ENCODE data around the gene GLRA1.
"Not testable (repeated sequence)": the region's sequence is repeated elsewhere in the genome, so short reads cannot be mapped to it uniquely, and the experiment has no call there.

GLRA1 gene

DNA sequence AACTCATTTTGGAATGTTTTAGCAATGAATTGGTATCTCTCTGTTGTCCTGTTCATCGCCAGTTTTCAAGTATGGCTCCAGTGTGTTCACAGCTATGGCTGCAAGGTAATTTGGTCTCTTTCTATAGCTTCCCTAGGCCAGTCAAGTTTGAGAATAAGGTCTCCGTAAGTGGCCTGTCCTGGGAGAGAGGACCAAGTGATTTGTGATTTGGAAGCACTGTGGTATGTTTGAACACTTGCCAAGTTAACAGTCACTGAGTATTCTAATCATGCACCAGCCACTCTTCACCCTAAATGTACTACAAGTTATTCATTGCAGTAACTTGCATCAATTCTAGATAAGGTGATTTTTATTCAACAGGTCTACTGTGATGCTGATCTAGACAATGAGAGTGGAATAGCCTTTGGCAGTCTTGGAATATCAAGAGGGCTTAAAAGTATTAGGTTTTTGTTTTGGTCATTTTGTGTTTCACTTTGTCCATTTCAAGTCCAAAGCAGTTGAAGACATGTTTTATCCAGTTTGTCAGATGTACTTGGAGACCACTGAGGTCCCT lies 111.8 kb downstream of the GLRA1 start:
- no peak for DNase-seq

DNA sequence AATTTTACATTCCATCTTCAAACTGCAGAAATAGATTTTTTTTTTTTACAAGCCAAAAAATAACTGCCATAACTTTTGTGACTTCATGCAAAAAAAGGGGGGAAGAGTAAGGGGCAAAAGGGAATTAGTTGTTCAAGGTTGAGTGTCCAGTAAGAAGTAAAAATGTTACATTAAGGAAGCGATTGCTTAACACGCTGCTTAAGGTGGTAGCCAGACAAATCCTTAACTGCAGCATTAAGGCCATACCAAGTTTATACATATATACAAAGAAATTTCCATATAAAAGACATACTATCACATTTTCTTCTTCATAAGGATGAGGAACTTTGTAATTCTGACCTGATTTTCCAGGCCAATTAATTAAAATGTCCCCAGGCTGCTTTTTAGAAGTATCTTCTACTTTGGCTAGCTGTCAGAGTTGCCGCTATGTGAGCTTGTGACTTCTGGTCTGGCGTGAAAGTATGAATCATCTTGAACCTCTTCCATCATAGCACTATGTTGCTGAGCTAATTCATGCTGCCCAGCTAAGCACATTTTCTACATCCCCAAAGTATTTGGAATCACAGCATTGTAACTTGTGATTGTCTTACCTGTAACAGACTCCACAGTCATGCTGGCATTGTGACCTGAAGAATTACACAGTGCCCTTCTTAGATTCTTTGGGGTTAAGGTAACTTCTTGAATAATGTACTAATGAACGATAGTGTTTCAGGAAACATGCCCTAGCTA lies 112.9 kb downstream of the GLRA1 start:
- DNase-seq = no peak

DNA sequence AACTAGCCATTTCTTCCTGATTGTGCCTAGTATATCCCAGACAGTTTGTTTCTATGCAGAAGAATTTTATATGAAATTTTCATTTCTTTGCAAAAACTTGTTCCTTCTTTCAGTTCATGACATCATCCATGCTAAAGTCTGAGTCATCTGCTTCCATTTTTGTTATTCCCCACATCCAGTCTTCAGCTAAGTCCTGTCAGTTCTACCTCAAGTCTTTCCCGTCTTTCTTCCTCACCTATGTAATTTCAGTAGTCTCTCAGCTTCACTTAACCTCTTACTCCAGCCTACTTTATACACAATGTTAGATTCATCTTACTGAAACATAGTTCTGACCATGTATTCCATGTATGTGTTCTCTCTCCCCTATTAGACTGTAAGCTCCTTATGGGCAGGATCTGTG lies 113.8 kb downstream of the GLRA1 start:
- no peak for DNase-seq

DNA sequence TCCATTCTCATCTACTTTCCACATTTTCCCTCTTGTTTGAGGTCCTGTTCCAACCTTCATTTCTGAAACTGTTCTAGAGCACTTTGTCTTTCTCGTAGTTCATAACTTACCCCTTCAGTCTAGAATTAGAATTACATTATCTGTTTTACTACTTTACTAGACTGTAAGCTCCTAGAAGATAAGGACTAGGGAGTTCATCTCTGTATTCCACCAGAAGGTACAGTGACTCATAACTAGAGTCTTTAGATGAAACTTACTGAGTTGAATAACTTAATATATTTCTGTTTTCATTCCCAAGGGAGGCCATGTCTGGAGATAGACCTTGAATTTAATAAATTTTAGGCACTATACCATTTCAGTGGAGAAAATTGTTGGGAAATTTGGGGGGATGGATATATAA lies 114.2 kb downstream of the GLRA1 start:
- no peak for DNase-seq

DNA sequence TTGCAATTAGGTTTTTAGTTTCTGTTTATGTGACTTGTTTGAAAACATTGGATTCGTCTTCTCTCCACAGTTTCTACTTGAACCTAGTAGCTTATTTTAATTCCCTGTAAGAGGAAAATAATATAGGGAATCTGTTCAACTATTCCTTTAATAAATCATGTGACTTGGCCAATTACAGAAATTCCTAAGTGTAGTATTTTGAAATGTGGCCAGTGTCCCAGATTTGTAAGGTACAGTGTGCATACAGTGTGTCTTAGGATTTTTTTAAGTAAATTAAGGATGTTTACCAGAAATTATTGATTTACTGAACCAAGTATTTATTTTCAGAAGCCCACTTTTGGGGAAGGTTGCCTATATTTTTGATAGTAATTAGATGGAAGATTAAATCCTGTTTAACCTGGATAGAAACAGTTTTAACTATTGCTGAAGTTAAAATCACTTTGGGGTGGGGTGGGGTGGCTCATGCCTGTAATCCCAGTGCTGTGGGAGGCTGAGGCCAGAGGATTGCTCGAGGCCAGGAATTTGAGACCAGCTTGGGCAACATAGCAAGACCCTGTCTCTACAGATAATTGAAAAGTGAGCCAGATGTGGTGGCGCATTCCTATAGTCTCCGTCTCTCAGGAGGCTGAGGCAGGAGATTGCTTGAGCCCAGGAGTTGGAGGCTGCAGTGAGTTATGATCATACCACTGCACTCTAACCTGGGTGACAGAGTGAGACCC lies 116.0 kb downstream of the GLRA1 start:
- no peak for DNase-seq

DNA sequence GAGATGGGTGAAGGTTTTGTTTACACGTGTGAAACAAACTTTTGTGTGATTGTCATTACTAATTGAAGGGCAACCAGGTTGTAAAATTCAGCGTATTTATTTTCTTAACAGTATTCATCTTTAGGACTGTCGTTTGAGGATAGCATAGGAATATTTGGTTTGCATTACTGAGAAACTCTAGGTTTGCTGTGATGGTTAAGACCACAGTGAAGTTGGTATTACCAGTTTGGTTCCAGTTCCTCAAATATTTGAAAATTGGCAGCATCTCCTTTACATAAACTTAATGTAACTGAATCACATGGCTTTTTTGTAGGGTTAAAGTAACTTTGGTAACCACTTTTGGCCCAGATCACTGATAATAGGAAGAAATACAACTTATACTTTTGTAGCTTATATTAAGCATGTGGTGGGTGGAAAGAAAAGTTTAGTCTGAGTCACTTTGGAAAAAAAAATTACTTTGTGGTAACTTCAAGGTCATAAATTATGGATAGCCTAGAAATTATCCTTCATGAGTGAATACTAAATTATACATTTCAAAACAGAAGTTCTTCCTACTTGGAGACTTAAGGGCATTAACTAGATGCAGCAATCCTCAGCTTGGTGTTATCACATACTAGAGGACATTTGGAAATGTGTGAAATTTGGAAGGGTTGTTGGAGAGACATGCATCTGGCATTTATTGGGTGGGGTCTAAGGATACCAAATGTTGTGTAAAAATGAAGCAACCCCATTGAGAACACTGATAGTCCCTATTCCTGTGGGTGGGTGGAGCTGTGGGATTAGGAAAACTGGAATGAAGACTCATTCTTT lies 119.0 kb downstream of the GLRA1 start:
- DNase-seq = no peak

DNA sequence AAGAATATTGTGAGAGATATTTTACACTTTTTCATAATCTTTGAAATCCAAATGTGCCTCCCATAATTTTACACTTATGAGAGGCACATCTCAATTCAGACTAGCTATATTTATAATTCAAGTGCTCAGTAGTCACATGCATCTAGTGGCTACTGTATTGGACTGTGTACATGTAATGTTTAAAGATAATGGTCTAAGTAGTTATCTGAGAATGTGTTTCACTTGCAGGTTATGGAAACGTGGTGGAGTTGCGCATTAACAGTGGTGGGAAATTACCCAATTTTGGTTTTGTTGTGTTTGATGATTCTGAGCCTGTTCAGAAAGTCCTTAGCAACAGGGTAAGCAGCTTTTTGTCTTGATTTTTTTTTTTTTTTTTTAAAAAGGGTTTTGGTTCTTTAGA lies 124.1 kb downstream of the GLRA1 start:
- no peak for DNase-seq

DNA sequence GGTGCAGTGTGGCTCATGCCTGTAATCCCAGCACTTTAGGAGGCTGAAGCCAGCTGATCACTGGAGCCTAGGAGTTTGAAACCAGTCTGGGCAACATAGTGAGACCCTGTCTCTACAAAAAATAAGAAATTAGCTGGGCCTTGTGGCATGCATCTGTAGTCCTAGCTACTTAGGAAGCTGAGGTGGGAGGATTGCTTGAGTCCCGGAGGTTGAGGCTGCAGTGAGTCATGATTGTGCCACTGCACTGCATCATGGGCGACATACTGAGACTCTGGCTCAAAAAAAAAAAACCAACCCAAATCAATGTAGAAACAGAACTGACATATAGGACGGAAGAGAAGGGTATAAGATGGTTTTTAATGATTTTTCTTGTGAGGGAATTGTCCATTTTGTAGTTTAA lies 125.2 kb downstream of the GLRA1 start:
- no peak for DNase-seq

DNA sequence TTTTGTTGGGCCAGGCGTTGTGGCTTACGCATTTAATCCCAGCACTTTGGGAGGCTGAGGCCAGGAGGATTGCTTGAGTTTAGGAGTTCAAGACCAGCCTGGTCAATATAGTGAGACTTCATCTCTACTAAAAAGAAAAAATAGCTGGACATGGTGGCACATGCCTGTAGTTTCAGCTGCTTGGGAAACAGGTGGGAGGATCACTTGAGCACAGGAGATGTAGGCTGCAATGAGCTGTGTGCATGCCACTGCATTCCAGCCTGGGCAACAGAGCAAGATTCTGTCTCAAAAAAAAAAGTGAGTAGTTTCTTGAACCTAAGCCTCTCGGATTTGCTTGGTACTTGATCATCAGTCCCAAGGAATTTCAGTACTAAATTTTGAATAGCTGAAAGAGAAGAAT lies 126.0 kb downstream of the GLRA1 start:
- DNase-seq = no peak

DNA sequence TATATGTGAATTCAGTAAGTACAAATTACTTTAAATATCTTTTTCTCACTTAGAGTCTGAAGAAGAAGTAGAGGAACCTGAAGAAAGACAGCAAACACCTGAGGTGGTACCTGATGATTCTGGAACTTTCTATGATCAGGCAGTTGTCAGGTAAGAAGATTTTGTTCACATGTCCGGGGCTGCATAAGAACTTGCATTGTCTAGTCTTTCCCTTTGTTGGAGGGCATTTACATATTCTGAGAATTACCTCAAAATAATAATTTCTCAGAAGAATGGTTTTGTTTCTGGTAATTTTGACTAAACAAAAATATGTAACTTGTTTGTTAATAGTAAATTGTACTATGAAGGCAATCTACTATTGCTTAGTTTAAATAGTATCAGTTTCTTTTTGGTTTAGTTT lies 129.2 kb downstream of the GLRA1 start:
- no peak for DNase-seq

DNA sequence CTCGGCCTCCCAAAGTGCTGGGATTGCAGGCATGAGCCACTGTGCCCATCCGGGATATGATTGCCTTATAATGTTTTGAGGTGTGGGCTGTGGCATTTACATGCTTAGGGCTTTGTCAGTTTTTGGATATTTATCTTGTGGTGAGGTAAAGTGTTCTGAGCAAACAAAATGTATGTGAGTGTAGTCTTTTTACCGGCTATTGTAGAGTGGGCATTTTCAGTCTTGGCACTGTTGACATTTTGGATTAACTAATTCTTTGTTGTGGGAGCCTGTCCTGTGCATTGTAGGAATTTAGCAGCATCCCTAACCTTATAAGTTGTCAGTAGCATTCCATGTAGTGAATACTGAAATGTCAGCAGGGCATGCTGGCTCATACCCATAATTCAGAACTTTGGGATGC lies 131.3 kb downstream of the GLRA1 start:
- DNase-seq = no peak

DNA sequence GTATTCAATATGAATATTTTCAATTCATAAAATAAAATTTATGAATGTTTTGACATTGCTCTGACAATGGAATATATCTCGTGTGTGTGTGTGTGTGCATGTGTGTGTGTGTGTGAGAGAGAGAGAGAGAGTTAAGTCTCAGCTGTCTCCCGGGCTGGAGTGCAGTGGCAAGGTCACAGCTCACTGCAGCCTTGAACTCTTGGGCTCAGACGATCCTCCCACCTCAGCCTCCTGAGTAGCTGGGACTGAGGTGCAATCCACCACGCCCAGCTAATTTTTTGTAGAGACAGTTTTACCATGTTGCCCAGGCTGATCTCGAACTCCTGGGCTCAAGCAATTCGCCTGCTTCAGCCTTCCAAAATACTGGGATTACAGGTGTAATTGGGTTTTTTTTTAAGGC lies 136.8 kb downstream of the GLRA1 start:
- DNase-seq = no peak

DNA sequence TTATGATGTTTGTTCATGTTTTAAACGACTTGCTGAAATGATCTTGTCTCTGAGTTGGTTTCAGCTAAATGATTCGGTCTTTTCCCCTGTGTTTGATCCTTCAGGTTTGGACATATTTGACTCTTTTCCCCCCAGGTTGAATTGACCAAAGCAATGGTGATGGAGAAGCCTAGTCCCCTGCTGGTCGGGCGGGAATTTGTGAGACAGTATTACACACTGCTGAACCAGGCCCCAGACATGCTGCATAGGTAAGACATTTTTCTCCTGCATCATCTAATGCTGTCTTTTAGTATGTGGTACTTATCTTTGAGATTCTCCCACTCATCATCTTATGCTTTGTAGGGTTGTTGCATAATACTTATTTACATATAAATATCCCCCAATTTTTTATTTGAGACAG lies 138.2 kb downstream of the GLRA1 start:
- no peak for DNase-seq

DNA sequence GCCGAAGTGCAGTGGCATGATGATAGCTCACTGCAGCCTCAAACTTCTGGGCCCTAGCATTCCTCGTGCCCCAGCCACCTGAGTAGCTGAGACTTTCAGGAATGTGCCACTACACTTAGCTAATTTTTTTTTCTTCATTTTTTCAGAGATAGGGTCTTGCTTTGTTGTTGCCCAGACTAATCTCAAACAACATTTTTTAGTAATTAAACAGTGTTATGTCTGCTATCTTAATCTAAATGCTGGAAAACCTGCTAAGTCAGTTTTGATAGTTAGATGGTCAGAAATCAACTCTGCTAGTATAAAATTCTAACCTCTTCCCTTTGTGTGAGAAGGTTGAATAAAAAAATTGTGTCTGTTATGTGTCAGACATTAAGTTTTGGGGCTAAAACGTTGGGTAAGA lies 140.5 kb downstream of the GLRA1 start:
- DNase-seq = no peak

DNA sequence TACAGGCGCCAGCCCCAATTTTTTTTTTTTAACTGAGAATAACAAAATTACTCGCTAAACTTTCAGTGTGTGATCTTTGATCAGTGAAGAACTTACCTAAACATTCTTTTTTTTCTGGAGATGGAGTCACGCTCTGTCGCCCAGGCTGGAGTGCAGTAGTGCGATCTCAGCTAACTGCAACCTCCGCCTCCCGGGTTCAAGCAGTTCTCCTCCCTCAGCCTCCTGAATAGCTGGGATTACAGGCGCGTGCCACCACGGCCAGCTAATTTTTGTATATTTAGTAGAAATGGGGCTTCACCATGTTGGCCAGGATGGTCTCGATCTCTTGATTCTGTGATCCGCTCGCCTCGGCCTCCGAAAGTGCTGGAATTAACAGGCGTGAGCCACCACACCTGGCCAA lies 141.0 kb downstream of the GLRA1 start:
- not testable (repeated sequence) for DNase-seq

DNA sequence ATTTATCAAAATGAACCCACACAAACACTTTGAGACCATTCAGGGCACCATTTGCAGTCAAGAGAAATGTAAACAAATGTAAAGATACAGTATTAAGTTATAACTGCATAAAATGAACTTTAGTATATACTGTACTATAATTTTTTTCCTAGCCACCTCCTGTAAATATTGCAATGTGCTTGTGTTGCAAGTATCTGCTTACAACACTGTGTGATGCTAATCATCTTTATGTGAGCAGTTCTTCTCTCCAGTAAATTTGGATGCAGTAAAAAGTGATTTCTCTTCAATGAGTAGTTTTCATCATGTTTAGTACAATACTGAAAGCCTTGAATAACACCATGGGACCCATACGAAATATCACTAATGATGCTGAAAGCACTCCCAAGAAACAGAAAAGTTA lies 143.4 kb downstream of the GLRA1 start:
- no peak for DNase-seq

DNA sequence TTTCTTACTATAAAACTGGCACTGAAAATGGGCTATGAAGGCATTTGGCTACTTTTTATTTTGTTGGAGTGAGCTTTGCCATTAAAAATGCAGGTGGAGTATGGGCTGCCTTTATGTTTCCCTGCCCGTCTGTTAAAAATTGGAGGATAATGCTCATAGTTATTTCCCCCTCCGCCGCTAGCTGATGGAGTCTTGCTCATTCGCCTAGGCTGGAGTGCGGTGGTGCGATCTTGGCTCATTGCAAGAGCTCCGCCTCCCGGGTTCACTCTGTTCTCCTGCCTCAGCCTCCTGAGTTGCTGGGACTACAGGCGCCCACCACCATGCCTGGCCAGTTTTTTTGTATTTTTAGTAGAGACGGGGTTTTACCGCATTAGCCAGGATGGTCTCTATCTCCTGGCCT lies 144.3 kb downstream of the GLRA1 start:
- no peak for DNase-seq

DNA sequence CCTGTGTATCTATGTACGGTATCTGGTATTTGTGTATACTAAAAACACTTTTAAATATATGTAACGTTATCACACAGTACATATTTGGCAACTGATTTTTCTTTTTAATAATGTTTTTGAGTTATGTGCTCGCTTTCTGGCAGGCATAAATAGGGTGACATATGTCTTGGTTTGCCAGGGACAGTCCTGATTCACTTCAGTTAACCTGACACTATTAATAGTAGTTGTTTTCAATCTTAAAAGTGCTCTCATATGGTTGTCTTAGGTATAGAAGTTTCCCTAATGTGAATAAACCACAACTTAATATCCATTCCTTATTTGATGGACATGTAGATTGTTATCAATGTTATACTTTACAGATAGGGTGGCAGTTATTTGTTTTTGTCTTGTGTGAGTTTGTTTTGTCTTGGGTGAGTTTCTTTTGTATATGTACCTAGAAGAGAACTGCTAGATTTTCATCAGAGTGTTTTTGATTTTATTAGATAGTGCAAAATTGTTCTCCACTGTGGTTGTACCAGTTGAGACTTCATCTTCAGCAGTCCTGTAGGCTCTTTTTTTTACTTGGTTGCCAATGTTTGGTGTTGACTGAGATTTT lies 145.0 kb downstream of the GLRA1 start:
- no peak for DNase-seq

DNA sequence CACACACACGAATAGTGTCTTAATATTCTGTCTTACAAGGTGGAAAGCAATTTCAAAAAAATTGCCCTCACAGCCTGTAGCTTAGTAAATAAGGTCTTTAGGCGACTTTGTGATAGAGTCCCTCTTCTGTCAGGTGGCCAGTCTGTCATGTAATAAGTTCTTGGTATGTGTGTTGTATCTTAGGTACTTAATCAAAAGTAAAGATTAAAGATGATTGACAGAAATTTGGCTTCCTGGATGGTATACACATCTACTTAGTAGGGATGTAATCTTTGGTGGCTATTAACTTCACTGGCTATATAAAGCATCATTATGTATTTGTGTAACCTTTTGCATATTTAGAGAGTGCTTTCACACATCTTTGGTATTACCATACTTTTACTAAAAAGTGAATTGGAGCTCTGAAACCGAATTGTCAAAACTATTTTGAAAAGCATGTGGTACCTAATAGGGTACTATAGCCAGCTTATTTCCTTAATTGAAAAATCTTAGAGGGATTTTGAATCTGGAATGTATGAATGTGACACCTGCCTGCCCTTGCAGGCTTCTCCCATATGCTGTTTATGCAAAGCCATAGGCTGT lies 149.5 kb downstream of the GLRA1 start:
- no peak for DNase-seq

DNA sequence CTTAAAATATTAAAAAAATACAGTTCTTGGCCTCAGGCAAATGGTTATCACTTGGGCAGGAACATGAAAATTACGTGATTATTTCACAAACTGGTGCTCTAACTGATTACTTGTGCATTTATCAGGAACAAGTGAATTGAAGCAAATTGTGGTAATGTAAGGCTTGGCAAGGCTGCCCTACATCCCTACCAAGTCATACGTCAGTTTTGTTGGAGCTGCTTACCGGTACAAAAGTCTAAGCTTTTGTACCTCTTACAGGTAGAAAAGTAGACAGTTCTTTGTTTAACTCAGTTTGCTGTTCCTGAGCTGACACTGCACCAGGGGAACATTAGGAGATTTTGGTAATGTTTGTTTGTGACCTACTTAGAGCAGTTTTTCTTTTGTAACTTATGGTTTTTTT lies 150.7 kb downstream of the GLRA1 start:
- no peak for DNase-seq

DNA sequence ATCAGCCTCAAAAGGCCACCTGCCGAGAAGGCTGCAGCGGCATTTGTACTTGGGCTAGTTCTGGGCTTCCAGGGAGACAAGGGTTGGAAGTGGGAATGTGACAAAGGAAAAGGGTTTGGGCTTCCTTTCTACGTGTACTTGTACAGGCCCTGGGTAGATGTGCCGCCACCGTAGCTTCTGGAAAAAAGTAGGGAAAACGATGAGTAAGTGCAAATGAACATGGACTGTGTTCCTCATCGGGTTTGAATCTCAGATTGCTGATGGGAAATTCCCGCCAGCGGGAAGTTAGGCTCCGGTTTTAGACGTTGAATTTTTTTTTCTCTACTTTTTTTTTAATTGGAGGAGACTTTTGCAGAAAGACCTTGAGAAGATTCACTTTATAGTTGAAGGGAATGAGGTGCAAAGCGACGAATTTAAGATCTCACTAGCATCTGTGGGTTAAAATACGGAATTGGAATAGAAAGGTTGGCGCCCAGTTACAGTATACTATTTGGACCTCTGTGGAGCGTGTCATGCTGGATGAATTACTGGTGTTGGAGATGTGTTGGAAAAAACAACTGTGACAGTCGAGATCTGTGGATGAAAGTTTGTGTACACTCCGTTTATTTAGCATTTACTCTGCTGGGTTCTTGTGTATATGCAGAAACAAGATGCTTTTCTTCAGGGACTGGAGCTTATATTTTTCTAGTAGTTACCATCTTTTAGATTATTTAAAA lies 151.6 kb downstream of the GLRA1 start:
- DNase-seq = no peak

All from GOT3 (cell line).